Keratinocyte (primary cell): ENCODE data around the gene TLDC2.

Experiments used
- CTCF ChIP-seq, 3 experiments: IDR thresholded peaks in 1 of 3; conservative IDR thresholded peaks in 1 of 3; optimal IDR thresholded peaks in 1 of 3; 2 replicates in 2 of 3; 3 replicates in 1 of 3; pipeline versions ENCODE3 to v1.5.1; 2011; ENCODE audit warnings: low read length in 3 of 3, mild to moderate bottlenecking in 3 of 3, moderate library complexity in 2 of 3, control low read depth in 1 of 3, inconsistent platforms in 1 of 3; ENCODE audit not compliant: insufficient read depth in 2 of 3; ENCODE audit errors: extremely low read depth in 1 of 3
- EZH2 ChIP-seq: IDR thresholded peaks from one replicate; pipeline ENCODE4 v1.6.1; 2012; ENCODE audit warnings: inconsistent platforms, mild to moderate bottlenecking, low read length, moderate library complexity

- TF ChIP-seq CTCF (optimal IDR thresholded peaks at IDR 0.05 in 1 of 3, IDR thresholded peaks at IDR 0.05 in 1 of 3, conservative IDR thresholded peaks at IDR 0.05 in 1 of 3; ENCODE audit: extremely low read depth in 1 of 3, insufficient read depth in 2 of 3, low read length in 3 of 3) (no peak), EZH2 (no peak)
Observed at GRCh38 chr20:36865861-36866149, 10.1 kb upstream of the TLDC2 start.
